ENCODE data around the gene ART4.

The ART4 gene, protein sequence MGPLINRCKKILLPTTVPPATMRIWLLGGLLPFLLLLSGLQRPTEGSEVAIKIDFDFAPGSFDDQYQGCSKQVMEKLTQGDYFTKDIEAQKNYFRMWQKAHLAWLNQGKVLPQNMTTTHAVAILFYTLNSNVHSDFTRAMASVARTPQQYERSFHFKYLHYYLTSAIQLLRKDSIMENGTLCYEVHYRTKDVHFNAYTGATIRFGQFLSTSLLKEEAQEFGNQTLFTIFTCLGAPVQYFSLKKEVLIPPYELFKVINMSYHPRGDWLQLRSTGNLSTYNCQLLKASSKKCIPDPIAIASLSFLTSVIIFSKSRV

GRCh38 chr12:14843425-14843887 lies at the start of gene ART4:
TSS of gene ART4 (minus strand) at chr12:14843526. CDS start at chr12:14843113, 413 bp downstream.
- no peak for FAIRE-seq

DNA sequence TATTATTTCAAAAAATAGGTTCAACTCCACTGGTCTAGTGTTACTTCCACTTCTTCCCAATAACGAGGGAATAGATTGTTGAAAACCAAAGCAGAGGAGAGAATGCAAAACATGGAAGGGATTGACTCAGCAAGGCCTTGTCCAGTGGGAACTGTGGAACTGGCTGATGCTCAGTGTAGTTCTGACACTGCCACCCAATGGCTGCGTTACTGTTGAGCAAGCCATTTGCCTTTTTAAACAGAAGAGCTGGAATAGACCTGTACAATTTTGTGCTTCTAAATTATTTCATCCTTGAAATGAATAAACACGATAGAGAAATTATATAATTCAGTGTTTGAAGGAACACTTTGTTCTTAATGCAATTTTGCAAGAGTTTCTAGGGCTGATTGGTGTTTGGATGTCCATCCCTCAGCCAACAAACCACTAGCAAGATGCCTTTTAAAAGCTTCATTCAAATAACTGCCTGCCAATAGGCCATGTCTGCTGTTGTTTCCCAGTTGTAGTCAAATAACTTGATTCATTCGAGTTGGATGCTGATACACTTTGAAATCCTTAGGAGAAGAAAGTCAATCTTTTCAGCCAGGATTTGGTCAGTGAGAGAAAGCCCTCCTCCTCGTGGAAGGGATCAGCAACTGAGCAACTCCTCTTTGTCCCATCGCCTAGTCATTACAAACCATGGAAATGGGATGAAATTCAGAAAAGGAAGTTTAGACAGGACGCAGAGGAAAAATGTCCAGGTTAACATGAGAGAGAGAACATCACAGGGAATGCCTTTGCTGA lies 49.6 kb upstream of the ART4 start:
- FAIRE-seq, result no peak

GRCh38 chr12:14890701-14891100 lies 47.4 kb upstream of the ART4 start:
- no peak for FAIRE-seq

DNA sequence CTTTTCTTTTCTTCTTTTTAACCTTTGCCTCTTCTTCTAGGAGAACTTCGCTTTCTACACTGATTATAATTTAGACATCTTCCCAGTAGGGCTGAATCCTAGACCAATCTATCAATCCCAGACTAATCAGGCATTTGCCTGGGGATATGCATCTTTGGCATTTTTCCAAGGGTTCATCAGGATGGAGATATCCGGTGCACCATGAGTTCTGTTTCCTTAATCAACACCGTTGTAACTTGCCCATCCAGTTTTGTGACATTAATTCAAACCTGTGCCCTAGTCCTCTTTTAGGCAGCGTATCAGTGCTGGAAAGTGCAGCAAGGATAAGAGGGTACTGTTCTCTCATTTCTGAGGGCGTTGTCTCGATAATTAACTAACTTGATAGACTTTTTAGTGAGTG lies 42.9 kb upstream of the ART4 start:
- FAIRE-seq, result no peak

DNA sequence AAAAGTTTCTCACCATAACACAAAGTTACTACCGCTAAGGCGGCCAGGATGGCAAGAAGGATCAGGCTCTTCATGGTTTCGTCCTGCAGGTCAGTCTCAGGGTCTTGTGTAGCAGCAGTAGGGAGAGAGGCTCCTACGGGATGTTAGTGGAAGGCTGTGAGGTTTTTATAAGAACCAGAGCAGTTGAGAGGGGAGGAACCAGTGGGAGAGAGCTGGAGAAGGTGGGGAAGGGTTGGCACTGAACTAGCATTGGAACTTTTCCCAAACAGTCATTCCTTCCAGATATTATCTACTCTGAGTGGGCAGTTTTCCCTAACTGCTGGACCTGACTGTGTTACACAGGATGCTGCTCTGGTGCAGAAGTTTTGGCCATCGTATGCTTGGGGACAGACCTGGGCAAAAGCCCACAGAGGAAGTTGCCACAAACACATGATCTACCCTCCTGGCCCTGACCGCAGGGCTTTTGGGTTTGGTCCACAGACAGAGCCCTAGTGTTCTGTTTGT lies 42.4 kb upstream of the ART4 start, which contains the start of gene MGP:
Gene MGP, minus strand, starts transcription at position 137 of the 504 bp plus-strand sequence. Its CDS starts 63 bp downstream, at position 74.
- no peak for FAIRE-seq

DNA sequence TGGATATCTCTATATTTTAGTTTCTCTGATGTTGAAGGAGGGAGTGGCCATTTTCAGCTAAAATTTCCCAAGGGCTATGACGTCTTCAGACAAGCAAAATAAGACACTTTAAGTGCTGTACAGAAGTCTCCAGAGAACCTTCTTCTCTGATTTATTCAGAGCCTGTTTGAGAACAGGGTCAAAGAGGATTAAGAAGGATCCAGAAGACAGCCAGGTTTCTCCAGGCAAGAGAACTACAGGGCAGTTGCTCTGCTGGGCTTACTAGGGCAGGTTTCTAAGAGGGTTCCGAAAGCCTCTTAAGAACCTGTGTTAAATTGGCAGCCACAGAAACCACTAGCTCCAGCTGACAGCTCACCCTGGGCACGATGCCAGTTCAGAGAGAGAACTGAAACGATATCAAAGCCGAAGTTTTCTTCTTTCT lies 41.1 kb upstream of the ART4 start:
- no peak for FAIRE-seq

- no peak for FAIRE-seq
Observed at GRCh38 chr12:14883686-14884085, 40.4 kb upstream of the ART4 start.

GRCh38 chr12:14880890-14881453 lies 37.6 kb upstream of the ART4 start:
- no peak for FAIRE-seq

GRCh38 chr12:14879222-14879933 lies 36.1 kb upstream of the ART4 start:
- no peak for FAIRE-seq

DNA sequence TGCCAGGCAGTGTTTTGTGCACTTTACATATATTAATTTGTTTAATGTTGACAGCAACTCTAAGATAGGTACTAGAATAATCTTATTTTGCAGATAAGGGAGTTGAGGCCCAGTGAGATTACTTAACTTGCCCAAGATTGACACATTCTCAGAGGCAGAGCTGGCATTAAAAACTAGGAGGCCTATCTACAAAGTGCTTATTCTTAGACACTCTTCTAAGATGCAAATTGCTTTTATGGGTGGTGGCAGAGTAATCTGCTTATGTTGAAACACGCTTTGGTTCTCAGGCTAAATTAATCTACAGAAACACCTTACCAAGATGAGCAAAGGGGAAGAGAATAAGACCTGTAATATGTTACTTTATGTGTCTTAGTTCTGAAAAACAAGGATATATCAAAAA lies 35.2 kb upstream of the ART4 start:
- no peak for FAIRE-seq

- no peak for FAIRE-seq
Observed at GRCh38 chr12:14876833-14877232, 33.5 kb upstream of the ART4 start.

DNA sequence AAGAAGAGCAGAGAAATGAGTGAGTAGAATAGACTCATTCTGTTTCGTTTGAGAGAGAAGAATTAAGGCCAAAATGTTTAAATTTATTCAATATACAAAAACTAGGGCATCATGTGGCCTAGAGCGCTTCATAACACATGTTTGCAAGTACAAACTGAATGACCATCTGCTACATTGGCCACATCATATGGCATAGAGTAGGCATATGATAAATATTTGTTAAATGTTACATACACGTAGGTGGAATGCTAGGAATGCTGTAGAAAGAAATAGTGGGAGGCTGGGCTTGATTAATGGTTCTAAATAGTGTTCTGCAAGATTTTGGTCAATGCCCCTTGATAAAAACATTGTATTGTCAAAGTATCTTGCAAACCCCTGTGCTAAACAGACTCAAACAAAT lies 31.6 kb upstream of the ART4 start:
- FAIRE-seq, result no peak

DNA sequence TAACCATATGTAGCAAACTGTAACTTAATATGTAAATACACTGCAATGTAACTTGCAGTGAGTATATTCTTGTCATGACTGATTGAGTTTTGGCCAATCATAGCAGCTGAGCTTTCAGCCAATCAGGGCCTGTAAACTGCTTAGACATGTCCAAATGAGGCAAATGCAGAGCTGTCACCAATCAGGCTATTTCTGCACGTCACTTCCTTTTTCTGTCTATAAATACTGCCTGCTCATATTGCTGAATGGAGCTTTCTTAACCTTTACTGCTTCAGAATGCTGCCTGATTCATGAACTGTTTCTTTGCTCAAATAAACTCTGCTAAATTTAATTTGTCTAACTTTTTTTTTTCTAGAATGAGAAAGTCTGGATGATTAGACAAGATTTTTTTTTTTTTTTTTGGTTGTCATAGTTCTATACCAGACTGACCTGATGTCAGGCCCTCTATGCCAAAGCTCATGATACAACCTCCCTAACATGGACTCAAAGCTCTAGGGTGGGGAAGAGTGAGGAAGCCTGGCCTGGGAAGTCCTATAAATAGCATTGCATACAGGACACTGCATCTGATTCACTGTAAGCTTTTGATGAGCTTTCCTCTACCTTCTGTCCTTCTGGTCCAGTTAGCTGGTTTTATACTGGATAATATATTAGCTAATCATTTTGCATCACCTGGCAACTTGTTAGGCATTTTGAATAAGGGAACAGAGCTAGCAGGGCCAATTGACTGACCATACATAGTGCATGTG lies 30.3 kb upstream of the ART4 start:
- FAIRE-seq, result no peak

GRCh38 chr12:14871886-14872285 lies 28.6 kb upstream of the ART4 start:
- no peak for FAIRE-seq

- FAIRE-seq, result no peak
Observed at GRCh38 chr12:14871247-14871646, 27.9 kb upstream of the ART4 start.

- no peak for FAIRE-seq
Observed at GRCh38 chr12:14868916-14869506, 25.7 kb upstream of the ART4 start.

- FAIRE-seq, result no peak
Observed at GRCh38 chr12:14860490-14860889, 17.2 kb upstream of the ART4 start.

DNA sequence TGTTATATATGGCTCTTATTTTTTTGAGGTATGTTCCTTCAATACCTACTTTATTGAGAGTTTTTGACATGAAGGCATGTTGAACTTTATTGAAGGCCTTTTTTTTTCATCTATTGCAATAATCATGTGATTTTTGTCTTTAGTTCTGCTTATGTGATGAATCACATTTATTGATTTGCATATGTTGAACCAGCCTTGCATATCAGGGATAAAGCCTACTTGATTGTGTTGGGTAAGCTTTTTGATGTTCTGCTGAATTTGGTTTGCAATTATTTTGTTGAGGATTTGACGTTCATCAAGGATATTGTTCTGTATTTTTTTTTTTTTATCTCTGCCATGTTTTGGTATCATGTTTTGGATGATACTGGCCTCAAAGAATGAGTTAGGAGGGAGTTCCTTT lies 15.2 kb upstream of the ART4 start:
- no peak for FAIRE-seq

- no peak for FAIRE-seq
Observed at GRCh38 chr12:14854586-14855183, 11.4 kb upstream of the ART4 start.

DNA sequence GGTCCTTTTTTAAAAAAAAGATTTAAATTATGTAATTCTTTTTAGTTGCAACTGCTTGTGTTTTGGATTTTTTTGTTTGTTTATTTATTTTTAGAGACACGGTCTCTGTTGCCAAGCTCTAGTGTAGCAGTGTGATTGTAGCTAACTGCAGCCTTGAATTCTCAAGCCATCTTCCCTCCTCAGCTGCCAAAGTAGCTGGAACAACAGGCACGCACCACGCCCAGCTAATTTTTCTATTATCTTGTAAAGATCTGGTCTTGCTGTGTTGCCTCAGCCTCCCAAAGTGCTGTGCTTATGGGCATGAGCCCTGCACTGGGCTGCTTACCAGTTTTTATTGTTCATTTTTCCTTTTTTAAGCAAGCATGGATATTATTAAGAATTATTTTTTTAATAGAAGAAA lies 10.6 kb upstream of the ART4 start:
- FAIRE-seq, result no peak

- no peak for FAIRE-seq
Observed at GRCh38 chr12:14852880-14853279, 9.6 kb upstream of the ART4 start.
